ENCODE data around the gene RHOBTB1.

The RHOBTB1 gene

DNA sequence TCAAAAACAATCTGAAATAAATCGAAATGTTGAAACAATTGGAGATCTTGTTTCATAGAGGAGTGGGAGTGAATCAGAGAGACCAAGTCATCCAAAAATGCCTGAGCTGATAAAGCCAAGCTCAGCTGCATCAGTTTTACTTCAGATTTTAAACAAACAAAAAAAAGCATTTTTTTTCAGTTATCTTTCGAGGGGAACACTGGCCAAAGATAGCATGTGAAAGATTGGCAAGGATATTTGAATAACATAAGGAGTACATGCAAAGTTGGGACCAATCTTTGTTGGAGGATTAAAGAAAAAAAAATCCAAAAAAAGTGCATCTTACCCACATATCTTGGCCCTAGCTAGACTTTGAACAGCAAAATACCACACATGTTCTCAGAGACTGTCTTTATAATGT lies 47.2 kb downstream of the RHOBTB1 start:
- in situ Hi-C loops (cut with HindIII; ENCODE audit: low sequenced_read_pairs) = no loop called here
- no peak overlapping the region for H3K4me3 ChIP-seq (ENCODE audit: low read depth, low read length)
- DNase-seq (ENCODE audit: low read depth) = no peak
- TF ChIP-seq, protein P1, sequence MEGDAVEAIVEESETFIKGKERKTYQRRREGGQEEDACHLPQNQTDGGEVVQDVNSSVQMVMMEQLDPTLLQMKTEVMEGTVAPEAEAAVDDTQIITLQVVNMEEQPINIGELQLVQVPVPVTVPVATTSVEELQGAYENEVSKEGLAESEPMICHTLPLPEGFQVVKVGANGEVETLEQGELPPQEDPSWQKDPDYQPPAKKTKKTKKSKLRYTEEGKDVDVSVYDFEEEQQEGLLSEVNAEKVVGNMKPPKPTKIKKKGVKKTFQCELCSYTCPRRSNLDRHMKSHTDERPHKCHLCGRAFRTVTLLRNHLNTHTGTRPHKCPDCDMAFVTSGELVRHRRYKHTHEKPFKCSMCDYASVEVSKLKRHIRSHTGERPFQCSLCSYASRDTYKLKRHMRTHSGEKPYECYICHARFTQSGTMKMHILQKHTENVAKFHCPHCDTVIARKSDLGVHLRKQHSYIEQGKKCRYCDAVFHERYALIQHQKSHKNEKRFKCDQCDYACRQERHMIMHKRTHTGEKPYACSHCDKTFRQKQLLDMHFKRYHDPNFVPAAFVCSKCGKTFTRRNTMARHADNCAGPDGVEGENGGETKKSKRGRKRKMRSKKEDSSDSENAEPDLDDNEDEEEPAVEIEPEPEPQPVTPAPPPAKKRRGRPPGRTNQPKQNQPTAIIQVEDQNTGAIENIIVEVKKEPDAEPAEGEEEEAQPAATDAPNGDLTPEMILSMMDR (IDR thresholded peaks at IDR 0.05; ENCODE audit: low read depth, low read length, missing control alignments) = no peak

DNA sequence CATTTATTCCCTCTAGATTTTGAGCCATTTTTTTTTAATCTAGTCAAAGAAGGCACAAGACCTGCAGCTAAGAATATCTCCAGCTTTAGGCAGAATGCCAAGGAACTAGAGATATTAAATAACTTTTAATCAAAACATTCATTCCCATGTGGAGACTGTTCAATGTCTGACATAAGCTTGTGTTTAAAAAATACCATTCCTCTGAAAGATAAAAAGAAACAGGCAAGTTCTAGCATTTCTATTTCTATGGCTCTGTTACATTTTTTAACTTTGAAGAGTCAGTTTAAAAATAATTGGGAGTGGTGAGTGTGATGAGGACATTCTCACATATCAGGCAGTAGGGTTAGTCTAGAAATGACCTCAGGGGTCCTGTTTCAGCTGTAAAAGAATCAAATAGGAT lies 48.0 kb downstream of the RHOBTB1 start:
- in situ Hi-C loops (cut with HindIII; ENCODE audit: low sequenced_read_pairs) = no loop called here
- no peak overlapping the region for H3K4me3 ChIP-seq (ENCODE audit: low read depth, low read length)
- DNase-seq (ENCODE audit: low read depth) = no peak
- TF ChIP-seq, protein P1 (IDR thresholded peaks at IDR 0.05; ENCODE audit: low read depth, low read length, missing control alignments) = no peak

DNA sequence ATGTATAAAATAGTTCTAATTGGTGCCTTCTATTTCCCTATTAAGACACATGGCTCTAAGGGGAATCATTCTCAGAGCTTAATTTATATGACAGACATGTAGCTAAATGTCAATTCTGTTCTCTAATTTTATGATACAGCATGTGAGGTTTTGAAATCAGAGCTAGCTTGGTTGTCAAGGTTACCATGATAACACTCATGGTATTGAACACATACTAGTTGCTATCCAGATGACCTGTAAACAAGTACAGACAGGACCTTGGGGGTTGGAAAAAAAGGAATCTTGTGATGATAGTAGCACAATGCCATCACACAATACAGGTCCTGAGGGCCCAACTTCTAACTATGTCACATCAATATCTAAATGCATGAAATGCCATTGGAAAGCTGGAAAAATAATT lies 49.2 kb downstream of the RHOBTB1 start:
- in situ Hi-C loops (cut with HindIII; ENCODE audit: low sequenced_read_pairs) = no loop called here
- no peak overlapping the region for H3K4me3 ChIP-seq (ENCODE audit: low read depth, low read length)
- DNase-seq (ENCODE audit: low read depth) = no peak
- TF ChIP-seq, protein P1 (IDR thresholded peaks at IDR 0.05; ENCODE audit: low read depth, low read length, missing control alignments) = no peak

DNA sequence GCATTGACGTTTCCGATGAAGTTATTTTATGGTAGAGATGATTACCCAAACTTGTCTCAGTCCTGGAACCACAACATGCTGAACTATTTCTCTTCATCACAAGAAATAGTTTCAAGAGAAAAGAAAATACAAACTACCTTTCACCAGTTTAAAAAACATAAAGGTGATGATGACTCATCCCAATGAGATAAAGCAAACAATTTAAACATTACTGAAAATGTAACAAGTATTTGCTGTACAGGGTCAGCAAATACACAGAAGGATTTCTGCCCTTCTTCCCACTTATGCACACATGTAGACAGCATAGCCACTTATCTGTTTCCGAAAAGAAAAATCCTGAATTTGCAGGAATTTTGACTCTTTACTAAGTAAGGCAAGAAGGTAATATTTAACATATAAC lies 50.8 kb downstream of the RHOBTB1 start:
- TF ChIP-seq, protein P1 (IDR thresholded peaks at IDR 0.05; ENCODE audit: low read depth, low read length, missing control alignments) = no peak
- no peak for DNase-seq (ENCODE audit: low read depth)
- H3K4me3 ChIP-seq (ENCODE audit: low read depth, low read length) = no peak overlapping the region
- in situ Hi-C loops (cut with HindIII; ENCODE audit: low sequenced_read_pairs) = no loop called here

DNA sequence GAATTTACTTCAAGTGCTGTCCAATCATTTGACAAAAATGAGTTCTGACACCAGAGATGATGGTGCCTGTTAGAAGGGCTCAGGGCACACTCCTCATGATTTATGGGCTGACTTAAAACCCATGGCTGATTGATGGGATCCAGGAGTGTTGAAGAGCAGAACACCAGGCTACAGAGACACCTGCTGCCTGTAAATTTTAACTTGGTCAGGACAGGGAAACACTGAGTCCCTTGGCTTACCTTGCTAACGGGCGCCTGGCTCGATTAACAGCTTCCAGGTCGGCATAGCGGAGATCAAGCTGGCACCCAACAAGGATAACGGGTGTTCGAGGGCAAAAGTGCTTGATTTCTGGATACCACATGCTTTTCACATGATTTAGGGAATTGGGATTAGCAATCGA lies 51.4 kb downstream of the RHOBTB1 start:
- in situ Hi-C loops (cut with HindIII; ENCODE audit: low sequenced_read_pairs) = no loop called here
- TF ChIP-seq, protein P1 (IDR thresholded peaks at IDR 0.05; ENCODE audit: low read depth, low read length, missing control alignments) = no peak
- no peak for DNase-seq (ENCODE audit: low read depth)
- H3K4me3 ChIP-seq (ENCODE audit: low read depth, low read length) = no peak overlapping the region

DNA sequence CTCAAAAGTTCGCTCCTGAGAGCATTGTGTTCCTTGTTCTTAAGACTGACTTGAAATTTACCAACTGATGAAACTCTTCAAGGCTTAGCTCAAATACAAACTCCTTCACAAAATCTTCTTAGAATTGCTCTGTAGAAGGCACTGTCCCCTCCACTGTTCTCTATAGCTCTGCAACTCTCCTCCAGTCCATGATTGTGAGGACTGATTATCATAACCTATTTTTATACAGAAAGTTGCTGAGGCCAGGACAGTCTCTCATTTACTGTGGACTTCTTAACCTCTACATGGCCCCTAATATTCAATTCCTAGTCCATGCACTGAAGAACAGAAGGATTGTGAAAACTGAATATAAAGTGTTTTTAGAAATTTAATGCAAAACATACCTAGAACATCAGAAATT lies 53.2 kb downstream of the RHOBTB1 start:
- TF ChIP-seq, protein P1 (IDR thresholded peaks at IDR 0.05; ENCODE audit: low read depth, low read length, missing control alignments) = no peak
- DNase-seq (ENCODE audit: low read depth) = no peak
- in situ Hi-C loops (cut with HindIII; ENCODE audit: low sequenced_read_pairs) = no loop called here
- H3K4me3 ChIP-seq (ENCODE audit: low read depth, low read length) = no peak overlapping the region

DNA sequence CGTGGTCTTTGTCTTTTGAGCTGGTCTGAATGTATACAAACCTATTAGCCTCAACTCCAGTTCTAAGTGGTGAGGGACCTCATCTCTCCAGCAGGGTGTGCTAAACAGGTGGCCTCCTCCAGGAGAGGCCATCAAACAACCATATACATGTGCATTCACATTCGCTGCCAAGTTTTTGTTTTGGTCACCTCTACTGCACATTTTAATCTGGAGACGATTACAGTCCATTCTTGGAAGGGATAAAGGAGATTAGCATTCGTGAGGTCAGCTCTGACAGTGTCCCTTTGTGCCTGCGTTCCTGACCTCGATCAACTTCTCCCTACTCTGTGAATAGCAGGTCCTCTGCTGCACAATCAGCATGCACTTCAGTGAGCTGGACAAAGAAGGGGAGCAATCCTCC lies 60.8 kb downstream of the RHOBTB1 start:
- H3K4me3 ChIP-seq (ENCODE audit: low read depth, low read length) = no peak overlapping the region
- in situ Hi-C loops (cut with HindIII; ENCODE audit: low sequenced_read_pairs) = no loop called here
- no peak for DNase-seq (ENCODE audit: low read depth)
- TF ChIP-seq, protein P1 (IDR thresholded peaks at IDR 0.05; ENCODE audit: low read depth, low read length, missing control alignments) = peak; percentile 57

Measured in astrocyte of the cerebellum (primary cell).